Body of pancreas (tissue), 4 donors: ENCODE measurements around the gene ZNF730.
"Not testable (repeated sequence)": the region's sequence is repeated elsewhere in the genome, so short reads cannot be mapped to it uniquely, and the experiment has no call there.

ENCODE experiments used
- POLR2A ChIP-seq, 3 donors: fragments of 450-650 bp; IDR thresholded peaks; one replicate each; pipeline ENCODE4 v1.6.1; 2016; ENCODE audit warnings: antibody characterized with exemption in 3 of 3, mild to moderate bottlenecking in 2 of 3
- TF ChIP-seq, protein P1 (sequence below), 7 experiments: fragments of 450-650 bp in 4 of 7; fragments of 200-600 bp in 3 of 7; sonication (generic) in 3 of 7; IDR thresholded peaks; one replicate each; pipeline ENCODE4 v1.5.1; 2016 to 2019; ENCODE audit warnings: antibody characterized with exemption in 7 of 7

GRCh38 chr19:23077776-23078175 is 39.0 kb upstream of the ZNF730 start:
- TF ChIP-seq, protein P1, sequence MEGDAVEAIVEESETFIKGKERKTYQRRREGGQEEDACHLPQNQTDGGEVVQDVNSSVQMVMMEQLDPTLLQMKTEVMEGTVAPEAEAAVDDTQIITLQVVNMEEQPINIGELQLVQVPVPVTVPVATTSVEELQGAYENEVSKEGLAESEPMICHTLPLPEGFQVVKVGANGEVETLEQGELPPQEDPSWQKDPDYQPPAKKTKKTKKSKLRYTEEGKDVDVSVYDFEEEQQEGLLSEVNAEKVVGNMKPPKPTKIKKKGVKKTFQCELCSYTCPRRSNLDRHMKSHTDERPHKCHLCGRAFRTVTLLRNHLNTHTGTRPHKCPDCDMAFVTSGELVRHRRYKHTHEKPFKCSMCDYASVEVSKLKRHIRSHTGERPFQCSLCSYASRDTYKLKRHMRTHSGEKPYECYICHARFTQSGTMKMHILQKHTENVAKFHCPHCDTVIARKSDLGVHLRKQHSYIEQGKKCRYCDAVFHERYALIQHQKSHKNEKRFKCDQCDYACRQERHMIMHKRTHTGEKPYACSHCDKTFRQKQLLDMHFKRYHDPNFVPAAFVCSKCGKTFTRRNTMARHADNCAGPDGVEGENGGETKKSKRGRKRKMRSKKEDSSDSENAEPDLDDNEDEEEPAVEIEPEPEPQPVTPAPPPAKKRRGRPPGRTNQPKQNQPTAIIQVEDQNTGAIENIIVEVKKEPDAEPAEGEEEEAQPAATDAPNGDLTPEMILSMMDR (IDR thresholded peaks at IDR 0.05) = not testable (repeated sequence)
- not testable (repeated sequence) for TF ChIP-seq POLR2A (IDR thresholded peaks at IDR 0.05)
